SK-N-MC (cell line): ENCODE results near the gene FAM124A.

Experiments used
- EZH2 ChIP-seq: fragments of 200-600 bp; sonication (generic); IDR thresholded peaks from one replicate; pipeline ENCODE4 v1.6.1; 2017; ENCODE audit warnings: antibody characterized with exemption
- POLR2AphosphoS5 ChIP-seq: IDR thresholded peaks from 2 replicates; pipeline ENCODE4 v1.6.1; 2012; ENCODE audit warnings: mild to moderate bottlenecking, low read depth, low read length, borderline replicate concordance

- TF ChIP-seq EZH2 = no peak
- no peak for TF ChIP-seq POLR2AphosphoS5
Measured at GRCh38 chr13:51232328-51232727, 10.1 kb downstream of the FAM124A start.
